HG02571 (cell line): Measurements from ENCODE around the gene LETM1.

ENCODE experiments used
- ATAC-seq: cut with Tn5 transposase; IDR thresholded peaks from one replicate; pipeline ENCODE4 v1.9.1; 2021; ENCODE audit warnings: mild to moderate bottlenecking, moderate library complexity; ENCODE audit not compliant: unreplicated experiment

Gene LETM1

DNA sequence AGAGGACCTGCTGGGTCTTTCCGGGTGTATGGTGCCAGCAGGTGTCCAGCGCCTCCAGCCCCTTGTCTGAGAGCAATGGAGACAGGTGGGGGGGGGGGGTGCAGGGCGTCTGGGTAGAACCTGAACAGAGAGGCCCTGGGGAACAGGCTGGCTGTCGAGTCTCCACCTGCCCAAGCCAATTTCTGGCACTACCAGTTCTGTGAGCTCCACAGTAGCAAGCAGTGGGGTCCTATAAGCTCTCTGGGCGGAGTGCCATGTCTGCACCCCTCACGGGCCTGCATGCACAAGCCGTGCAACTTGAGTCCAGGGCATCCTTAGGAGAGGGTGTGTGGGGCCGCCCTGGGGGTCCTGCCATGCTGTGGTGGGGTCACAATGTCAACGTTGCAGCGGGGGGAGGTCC is 72.9 kb downstream of the LETM1 start:
- no peak for ATAC-seq

DNA sequence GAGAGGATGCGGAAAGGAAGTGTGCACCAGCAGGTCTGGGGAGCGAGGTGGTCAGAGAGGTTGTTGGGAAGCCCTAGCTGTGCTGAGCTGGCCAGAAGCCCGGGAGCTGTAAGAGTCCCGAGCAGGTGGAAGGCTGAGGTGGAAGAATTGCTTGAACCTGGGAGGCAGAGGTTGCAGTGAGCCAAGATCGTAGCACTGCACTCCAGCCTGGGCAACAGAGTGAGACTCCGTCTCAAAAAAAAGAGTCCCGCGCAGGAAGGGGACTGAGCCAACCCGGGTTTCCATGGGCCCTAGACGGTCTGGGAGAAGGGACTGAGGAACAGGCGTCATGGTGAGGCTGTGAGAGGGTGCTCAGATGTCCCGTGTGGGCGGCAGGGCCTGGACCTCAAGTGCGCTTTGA is 75.5 kb downstream of the LETM1 start:
- ATAC-seq = no peak

DNA sequence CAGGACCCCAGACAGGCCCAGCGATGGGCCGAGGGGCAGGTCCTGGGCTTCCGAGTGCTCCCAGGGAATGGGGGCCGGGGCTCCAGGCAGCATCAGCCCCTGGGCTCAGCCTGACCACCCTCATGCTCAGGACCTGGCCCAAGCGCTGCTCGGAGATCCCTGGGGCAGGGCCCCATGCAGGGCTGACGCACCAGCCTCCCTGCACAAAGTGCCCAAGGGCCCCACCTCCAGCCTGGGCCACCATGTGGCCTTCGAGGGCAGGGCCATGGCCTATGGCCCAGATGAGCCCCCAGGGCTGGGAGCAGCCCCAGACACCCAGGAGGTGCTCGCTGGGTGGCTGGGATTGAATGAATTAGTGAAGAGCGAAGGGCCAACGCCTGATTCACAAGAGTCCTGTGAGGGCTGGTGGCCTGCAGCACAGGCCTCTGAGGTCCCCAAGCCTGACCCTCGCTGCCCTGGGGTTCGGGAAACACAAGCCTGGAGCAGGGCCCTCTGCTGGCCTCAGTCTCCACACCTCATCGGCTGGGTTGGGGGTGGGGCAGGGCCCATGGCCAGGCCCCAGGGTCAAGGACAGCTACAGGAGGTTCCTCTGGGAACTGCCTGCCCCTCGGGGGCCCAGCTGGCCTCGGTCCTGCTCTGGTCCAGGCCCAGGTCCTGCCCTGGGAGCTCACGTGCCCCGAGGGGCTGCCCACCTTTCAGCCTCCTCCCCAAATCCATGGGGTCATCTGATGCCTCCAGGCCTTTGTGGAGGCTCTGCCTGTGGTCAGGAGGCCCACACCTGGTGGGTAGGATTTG is 76.2 kb downstream of the LETM1 start:
- ATAC-seq = no peak

DNA sequence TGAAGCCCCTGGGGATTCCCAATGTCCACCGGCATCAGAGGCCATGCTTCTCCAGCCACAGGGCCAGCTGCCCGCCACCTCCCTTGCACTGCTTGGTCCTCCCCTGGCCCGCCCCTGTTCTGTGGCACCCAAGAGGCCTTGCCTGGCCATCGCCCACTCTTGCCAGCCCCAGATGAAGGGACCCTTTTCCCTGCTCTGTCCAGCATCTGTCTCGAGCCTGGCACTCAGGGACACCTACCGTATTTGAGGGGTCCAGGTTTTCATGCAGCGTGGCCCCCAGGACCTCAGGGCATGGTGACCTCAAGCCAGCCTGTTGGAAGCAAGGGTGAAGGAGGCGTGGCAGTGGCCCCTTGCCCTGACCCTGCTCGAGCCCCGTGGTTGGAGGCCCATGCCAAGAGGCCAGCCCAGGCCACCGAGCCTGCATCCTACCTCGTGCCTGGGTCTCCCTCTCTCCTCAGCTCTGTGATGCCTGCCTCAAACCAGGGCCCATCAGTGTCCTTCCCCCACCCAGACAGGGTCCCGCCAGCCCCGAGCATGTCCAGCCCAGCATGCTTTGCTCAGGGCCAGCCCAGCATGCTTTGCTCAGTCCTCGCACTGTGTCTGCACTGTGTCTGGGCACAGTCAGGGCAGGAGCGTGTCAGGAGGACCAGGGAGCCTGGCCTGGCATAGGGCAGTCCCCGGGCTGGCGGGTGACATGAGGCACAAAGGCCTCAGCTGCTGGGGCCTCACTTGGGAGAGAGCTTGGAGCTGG is 77.1 kb downstream of the LETM1 start:
- ATAC-seq = no peak

- no peak for ATAC-seq
These were observed 77.9 kb downstream of the LETM1 start for GRCh38 chr4:1777822-1778641.

DNA sequence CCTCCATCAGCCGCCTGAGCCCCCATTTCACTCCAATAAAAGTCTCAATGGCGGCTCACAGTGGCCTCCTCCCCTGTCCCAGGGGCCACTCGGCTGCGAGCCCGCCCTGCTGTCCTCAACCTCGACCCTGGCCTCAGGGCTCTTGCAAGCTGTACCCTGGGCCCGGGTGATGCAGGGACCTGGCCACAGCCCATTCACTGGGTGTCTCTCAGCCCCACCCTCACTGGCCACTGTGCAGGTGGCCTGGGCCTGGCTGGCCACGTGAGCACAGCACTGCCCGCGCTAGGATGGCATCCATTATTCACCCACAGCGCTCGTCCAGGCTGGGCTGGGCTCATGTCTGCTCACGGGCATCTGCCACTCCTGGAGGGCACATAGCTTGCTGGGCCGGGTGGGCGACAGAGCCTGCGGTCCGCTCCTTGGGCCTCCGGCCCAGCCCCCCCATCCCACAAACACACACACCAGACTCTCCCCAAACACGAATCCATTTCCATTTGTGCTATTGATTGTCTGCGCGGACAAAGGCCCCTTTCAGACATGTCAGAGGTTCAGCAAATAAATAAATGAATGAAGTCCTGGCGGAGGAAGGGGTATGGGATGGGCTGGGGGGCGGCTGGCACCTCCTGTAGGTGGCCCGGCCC is 79.3 kb downstream of the LETM1 start:
- no peak for ATAC-seq

DNA sequence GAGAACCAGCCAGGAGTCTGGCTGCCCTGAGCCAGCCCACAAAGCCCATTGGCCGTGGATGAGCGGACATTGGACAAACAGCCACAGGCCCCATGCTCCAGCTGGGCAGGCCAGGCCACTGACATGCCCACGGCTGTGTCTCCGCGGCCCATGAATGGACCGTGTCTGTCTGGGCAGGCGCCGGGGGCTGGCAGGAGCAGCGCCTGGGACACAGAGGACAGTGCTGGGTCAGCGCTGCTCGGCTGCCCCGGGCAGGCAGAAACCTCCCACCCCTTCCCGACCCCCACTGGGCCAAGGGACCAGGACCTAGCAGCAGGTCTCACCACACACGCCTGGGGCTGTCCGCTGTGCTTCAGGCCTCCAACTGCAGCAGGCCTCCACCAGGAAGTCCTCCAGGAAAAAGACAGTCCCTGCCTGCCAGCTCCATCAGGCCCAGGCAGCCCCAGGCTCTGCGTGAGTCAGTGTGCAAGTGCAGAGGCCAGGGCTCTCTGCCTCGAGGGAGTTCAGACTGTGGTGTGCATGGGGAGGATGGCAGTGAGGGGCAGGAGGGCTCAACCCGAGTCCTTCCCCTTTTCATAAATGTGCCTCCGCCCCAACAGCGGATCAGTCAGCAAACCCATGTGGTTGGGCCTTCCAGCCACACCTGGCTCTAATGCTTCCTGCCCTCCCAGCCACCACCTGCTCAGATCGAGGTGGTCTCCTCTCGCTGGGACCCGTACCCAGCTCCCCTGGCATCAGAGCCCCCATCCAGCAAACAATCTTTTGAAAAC is 80.0 kb downstream of the LETM1 start:
- no peak for ATAC-seq

- ATAC-seq = no peak
These were observed 82.2 kb downstream of the LETM1 start for GRCh38 chr4:1773754-1774153.

GRCh38 chr4:1772853-1773538 is 83.0 kb downstream of the LETM1 start:
- no peak for ATAC-seq

- ATAC-seq = no peak
These were observed 84.2 kb downstream of the LETM1 start for GRCh38 chr4:1771555-1772305.

GRCh38 chr4:1770791-1771231 is 85.1 kb downstream of the LETM1 start:
- ATAC-seq = no peak

DNA sequence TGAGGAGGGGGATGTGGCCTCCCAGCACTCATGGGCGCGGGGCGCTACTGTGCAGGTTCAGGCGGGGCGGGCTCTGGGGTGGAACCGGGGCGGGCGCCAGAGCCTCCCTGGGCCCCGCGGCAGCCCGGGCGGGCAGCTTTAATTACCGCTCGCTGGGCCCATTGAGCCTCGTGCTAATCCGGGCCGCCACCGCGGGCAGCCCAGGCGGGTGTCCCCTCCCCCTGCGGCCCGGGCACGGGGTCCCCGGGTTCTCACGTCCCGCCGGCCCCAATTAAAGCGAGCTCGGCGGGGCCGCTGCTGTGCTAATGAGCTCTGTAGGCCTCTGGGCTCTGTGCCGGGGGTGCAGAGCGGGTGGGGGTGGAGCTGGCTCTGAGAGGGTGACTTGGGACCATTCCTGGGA is 85.7 kb downstream of the LETM1 start:
- ATAC-seq = no peak

GRCh38 chr4:1769692-1770091 is 86.3 kb downstream of the LETM1 start:
- ATAC-seq = no peak

GRCh38 chr4:1768367-1769034 is 87.5 kb downstream of the LETM1 start:
- no peak for ATAC-seq

DNA sequence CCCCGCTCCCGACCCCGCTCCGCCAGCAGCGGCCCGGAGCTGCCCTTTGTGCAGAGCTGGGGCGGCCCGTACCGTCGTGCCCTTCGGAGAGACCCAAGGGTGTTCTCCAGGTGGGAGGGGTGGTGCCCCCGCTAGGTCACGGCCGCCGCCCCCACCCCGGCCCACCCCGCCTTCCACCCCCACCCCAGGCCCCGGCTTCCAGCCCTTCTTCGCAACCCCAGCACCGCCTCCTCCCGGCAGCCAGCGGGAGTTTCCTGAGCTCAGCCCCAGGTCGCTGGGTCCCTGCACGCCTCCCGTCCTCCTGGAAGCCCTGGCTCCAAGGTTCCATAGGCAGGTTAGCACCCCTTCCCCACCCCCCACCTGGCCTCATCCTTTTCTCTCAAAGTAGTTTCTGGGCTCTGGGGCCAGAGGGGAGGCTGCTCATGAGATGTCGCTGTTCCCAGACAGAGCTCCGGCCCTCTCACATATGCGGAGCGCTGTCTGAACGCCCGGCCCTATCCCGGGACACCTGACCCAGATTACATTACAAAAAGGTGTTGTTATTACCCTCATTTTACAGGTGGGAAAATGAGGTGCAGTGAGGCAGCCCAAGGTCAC is 88.1 kb downstream of the LETM1 start:
- no peak for ATAC-seq

GRCh38 chr4:1767061-1767769 is 88.7 kb downstream of the LETM1 start:
- no peak for ATAC-seq
